Forelimb muscle (tissue), 1 donor: ENCODE data around the gene CSAG1. TPM values are rescaled to one million over a fixed set of nuclear protein-coding genes. Genes with fewer than 3 reads are reported as not detected.
"Not testable (repeated sequence)": the region's sequence is repeated elsewhere in the genome, so short reads cannot be mapped to it uniquely, and the experiment has no call there.

Experiments
- DNase-seq: peaks from one replicate; pipeline ENCODE4 v3.0.0-alpha.2; 2013; ENCODE audit warnings: low read depth
- polyA plus RNA-seq: library from polyadenylated mRNA; unstranded; fragments of 120-200 nt; gene quantifications from one replicate; pipeline ENCODE4 v1.2.1, GENCODE V29; 2013; ENCODE audit not compliant: insufficient read length

Gene CSAG1
- not detected for polyA plus RNA-seq

DNA sequence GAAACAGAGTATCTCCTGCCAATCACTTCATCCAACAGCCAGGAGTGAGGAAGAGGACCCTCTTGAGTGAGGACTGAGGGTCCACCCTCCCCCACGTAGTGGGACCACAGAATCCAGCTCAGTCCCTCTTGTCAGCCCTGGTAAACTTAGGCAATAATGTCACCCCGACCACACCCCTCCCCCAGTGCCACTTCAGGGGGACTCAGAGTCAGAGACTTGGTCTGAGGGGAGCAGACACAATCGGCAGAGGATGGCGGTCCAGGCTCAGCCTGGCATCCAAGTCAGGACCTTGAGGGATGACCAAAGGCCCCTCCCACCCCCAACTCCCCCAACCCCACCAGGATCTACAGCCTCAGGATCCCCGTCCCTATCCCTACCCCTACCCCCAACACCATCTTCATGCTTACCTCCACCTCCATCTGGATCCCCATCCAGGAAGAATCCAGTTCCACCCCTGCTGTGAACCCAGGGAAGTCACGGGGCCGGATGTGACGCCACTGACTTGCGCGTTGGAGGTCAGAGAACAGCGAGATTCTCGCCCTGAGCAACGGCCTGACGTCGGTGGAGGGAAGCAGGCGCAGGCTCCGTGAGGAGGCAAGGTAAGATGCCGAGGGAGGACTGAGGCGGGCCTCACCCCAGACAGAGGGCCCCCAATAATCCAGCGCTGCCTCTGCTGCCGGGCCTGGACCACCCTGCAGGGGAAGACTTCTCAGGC is at the start of gene CSAG1, which contains the start of gene MAGEA12:
TSS of gene CSAG1 (minus strand) at position 461 of the 715 bp plus-strand sequence. CDS start 1,261 bp downstream, outside the sequence.
TSS of gene MAGEA12 (plus strand) at position 497 of the 715 bp plus-strand sequence. CDS start 2,405 bp downstream, outside the sequence.
- DNase-seq = no peak

- DNase-seq = not testable (repeated sequence)
These were observed 36.2 kb upstream of the CSAG1 start, which contains the start of gene MAGEA6 for GRCh38 chrX:152769549-152770289. MAGEA6 (minus strand) TSS chrX:152769689; CDS start chrX:152767650, 2,039 bp downstream.

DNA sequence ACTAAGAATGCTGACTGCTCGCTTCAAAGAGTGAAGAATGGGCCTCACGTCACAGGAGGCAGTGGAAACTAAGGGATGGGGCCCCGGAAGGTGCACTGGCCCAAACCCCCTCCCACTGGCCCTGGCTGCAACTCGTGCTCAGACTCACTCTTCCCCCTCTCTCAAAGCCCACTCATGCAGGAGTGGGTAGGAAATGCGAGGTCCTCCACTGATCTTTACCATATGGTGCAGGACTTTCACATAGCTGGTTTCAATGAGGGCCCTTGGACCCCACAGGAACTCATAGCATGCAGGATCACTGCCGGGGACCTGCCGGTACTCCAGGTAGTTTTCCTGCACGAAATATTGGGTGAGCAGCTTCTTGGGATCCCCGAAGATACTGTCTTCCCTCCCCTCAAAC is 33.0 kb upstream of the CSAG1 start:
- not testable (repeated sequence) for DNase-seq

- DNase-seq = not testable (repeated sequence)
These were observed 28.1 kb upstream of the CSAG1 start for GRCh38 chrX:152761582-152761981.

- DNase-seq = not testable (repeated sequence)
These were observed 26.0 kb upstream of the CSAG1 start for GRCh38 chrX:152759544-152759943.

DNA sequence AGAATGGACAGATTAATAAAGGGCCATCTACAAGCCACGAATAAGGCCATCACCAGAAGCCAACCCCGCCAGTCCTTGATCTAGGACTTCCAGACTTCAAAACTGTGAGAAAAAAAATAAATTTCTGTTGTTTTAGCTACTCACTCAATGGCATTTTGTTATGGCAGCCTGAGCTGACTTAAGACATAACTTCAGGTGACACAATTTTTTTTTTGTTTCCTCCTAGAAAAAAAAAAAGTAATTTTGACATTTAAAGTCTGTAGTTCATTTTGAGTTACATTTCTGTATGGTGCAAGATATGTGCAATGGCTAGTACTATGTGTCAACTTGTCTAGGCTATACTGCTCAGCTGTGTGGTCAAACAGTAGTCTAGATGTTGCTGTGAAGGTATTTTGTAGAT is 25.4 kb upstream of the CSAG1 start, which contains the start of gene CSAG3:
TSS of gene CSAG3 (plus strand) at position 301 of the 400 bp plus-strand sequence.
- not testable (repeated sequence) for DNase-seq

DNA sequence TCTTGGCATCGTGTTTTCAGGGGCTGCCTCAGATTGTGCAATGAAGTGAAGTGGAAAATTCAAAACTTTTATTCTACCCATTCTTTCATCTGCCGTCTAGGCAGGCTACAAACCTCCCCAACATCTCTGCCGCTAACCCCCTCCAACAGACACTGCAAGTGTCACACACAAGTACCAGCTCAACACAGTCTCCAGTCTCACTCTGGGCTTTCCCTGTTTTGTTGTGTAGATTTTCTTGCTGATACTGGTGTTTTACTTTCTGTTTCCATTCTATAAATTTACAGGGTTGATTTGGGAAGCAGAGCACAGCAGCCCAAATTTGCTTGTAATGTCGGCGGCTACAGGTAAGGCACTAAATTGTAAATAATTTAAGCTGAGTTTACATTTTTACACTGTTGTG is 21.4 kb upstream of the CSAG1 start:
- DNase-seq = not testable (repeated sequence)

DNA sequence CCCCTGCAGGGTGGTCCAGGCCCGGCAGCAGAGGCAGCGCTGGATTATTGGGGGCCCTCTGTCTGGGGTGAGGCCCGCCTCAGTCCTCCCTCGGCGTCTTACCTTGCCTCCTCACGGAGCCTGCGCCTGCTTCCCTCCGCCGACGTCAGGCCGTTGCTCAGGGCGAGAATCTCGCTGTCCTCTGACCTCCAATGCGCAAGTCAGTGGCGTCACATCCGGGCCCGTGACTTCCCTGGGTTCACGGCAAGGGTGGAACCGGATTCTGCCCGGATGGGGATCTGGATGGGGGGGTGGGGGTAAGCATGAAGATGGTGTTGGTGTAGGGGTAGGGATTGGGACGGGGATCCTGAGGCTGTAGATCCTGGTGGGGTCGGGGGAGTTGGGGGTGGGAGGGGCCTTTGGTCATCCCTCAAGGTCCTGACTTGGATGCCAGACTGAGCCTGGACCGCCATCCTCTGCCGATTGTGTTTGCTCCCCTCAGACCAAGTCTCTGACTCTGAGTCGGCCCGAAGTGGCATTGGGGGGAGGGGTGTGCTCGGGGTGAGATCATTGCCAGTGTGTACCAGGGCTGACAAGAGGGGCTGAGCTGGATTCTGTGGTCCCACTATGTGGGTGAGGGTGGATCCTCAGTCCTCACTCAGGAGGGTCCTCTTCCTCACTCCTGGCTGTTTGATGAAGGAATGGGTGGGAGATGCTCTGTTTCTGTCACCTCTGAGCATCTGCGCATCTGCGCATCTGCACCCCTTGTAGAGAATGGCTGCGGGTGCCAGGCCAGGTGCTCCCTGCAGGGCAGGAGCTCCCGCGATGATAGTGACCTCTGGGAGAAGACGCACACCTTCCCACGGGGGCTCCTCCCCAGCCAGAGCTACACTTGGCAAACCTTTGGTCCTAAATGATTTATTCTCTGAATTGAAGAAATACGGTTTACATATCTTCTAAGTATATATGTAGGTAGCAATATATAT is 20.4 kb upstream of the CSAG1 start, which contains the start of gene MAGEA2:
TSS of gene MAGEA2 (minus strand) at position 157 of the 965 bp plus-strand sequence. CDS start 2,479 bp downstream, outside the sequence.
- DNase-seq = not testable (repeated sequence)

GRCh38 chrX:152738560-152738959 is 5.0 kb upstream of the CSAG1 start:
- DNase-seq = no peak

- not testable (repeated sequence) for DNase-seq
These were observed 3.0 kb upstream of the CSAG1 start for GRCh38 chrX:152736528-152736927.

GRCh38 chrX:152735860-152736511 is 2.5 kb upstream of the CSAG1 start:
- no peak for DNase-seq

GRCh38 chrX:152735101-152735500 is 1.6 kb upstream of the CSAG1 start:
- DNase-seq = no peak

GRCh38 chrX:152734143-152734858 is 780 bp upstream of the CSAG1 start:
- DNase-seq = not testable (repeated sequence)

GRCh38 chrX:152725409-152725808 is 8.1 kb downstream of the CSAG1 start:
- no peak for DNase-seq

GRCh38 chrX:152713815-152714787 is 19.4 kb downstream of the CSAG1 start, which contains the start of gene MAGEA2B:
MAGEA2B (plus strand) TSS chrX:152714628; CDS start chrX:152717107, 2,479 bp downstream.
- not testable (repeated sequence) for DNase-seq

DNA sequence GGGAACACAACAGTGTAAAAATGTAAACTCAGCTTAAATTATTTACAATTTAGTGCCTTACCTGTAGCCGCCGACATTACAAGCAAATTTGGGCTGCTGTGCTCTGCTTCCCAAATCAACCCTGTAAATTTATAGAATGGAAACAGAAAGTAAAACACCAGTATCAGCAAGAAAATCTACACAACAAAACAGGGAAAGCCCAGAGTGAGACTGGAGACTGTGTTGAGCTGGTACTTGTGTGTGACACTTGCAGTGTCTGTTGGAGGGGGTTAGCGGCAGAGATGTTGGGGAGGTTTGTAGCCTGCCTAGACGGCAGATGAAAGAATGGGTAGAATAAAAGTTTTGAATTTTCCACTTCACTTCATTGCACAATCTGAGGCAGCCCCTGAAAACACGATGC is 20.3 kb downstream of the CSAG1 start:
- DNase-seq = not testable (repeated sequence)

GRCh38 chrX:152709173-152709572 is 24.3 kb downstream of the CSAG1 start, which contains the start of gene CSAG2:
CSAG2 (minus strand) TSS chrX:152709273; CDS start chrX:152709112, 161 bp downstream.
- not testable (repeated sequence) for DNase-seq

GRCh38 chrX:152706500-152706899 is 27.0 kb downstream of the CSAG1 start:
- not testable (repeated sequence) for DNase-seq
